Chondrocyte (in vitro differentiated cells): Measurements from ENCODE around the gene NEMP1. TPM values are rescaled to one million over a fixed set of nuclear protein-coding genes. Genes with fewer than 3 reads are reported as not detected.
"Not testable (repeated sequence)": the region's sequence is repeated elsewhere in the genome, so short reads cannot be mapped to it uniquely, and the experiment has no call there.

Experiments
- DNase-seq: peaks from one replicate; pipeline ENCODE4 v3.0.0; 2021; ENCODE audit warnings: mixed read lengths, low spot score
- H3K27ac Mint-ChIP-seq: one replicate; pipeline ENCODE4 v1.8.0; 2021; ENCODE audit warnings: mild to moderate bottlenecking, moderate library complexity, mixed read lengths; ENCODE audit not compliant: unreplicated experiment
- H3K27me3 Mint-ChIP-seq: 2 replicates; pipeline ENCODE4 v1.8.0; 2021; ENCODE audit warnings: low read depth, mixed read lengths
- H3K36me3 Mint-ChIP-seq: 2 replicates; pipeline ENCODE4 v1.8.0; 2021; ENCODE audit warnings: low read depth, mixed read lengths
- H3K4me1 Mint-ChIP-seq: 2 replicates; pipeline ENCODE4 v1.8.0; 2021; ENCODE audit warnings: low read depth, mild to moderate bottlenecking, mixed read lengths
- H3K4me3 Mint-ChIP-seq: one replicate; pipeline ENCODE4 v1.8.0; 2021; ENCODE audit warnings: mild to moderate bottlenecking, moderate library complexity, mixed read lengths; ENCODE audit not compliant: unreplicated experiment
- H3K9me3 Mint-ChIP-seq: 2 replicates; pipeline ENCODE4 v1.8.0; 2021; ENCODE audit warnings: low read depth, mixed read lengths
- CTCF ChIP-seq: fragments of 200-600 bp; sonication (generic); IDR thresholded peaks from 2 replicates; pipeline ENCODE4 v1.5.0; 2021; ENCODE audit warnings: antibody characterized with exemption, mild to moderate bottlenecking, moderate library complexity
- total RNA-seq: library from RNA; stranded (reverse); gene quantifications from 3 replicates; pipeline ENCODE4 v1.2.1, GENCODE V29; 2021

The NEMP1 gene
- total RNA-seq, 1 donor from 2014 or later, result 11.7 TPM

- Mint-ChIP-seq H3K4me1 (peaks cover 10% of the 10 kb centered on the region), H3K9me3 (no peaks in the 10 kb centered on the region), H3K27ac (no peak overlapping the region), H3K36me3 (peaks cover 2% of the 10 kb centered on the region), H3K4me3 (no peak overlapping the region), H3K27me3 (no peaks in the 10 kb centered on the region)
- DNase-seq, result no peak
- TF ChIP-seq CTCF, result no peak
These were observed 12.3 kb downstream of the NEMP1 start for GRCh38 chr12:57066245-57066644.

- no peaks in the 10 kb centered on the region for H3K9me3 Mint-ChIP-seq
- no peak for TF ChIP-seq CTCF
- peaks cover 2% of the 10 kb centered on the region for H3K4me1 Mint-ChIP-seq
- no peak overlapping the region for H3K27ac Mint-ChIP-seq
- no peak overlapping the region for H3K4me3 Mint-ChIP-seq
- DNase-seq, result no peak
- no peaks in the 10 kb centered on the region for H3K27me3 Mint-ChIP-seq
- H3K36me3 Mint-ChIP-seq, result peaks cover 2% of the 10 kb centered on the region
These were observed 14.5 kb downstream of the NEMP1 start for GRCh38 chr12:57063991-57064685.

- TF ChIP-seq CTCF, result no peak
- H3K4me3 Mint-ChIP-seq, result no peak overlapping the region
- no peak overlapping the region for H3K27ac Mint-ChIP-seq
- H3K36me3 Mint-ChIP-seq, result peaks cover 11% of the 10 kb centered on the region
- H3K4me1 Mint-ChIP-seq, result no peaks in the 10 kb centered on the region
- no peaks in the 10 kb centered on the region for H3K27me3 Mint-ChIP-seq
- no peak for DNase-seq
- H3K9me3 Mint-ChIP-seq, result peaks cover 4% of the 10 kb centered on the region
These were observed 20.1 kb downstream of the NEMP1 start for GRCh38 chr12:57058454-57058853.

GRCh38 chr12:57057067-57057751 lies 21.4 kb downstream of the NEMP1 start:
- Mint-ChIP-seq H3K4me3 (no peak overlapping the region), H3K4me1 (no peaks in the 10 kb centered on the region), H3K27ac (no peak overlapping the region), H3K36me3 (peaks cover 11% of the 10 kb centered on the region), H3K27me3 (no peaks in the 10 kb centered on the region), H3K9me3 (peaks cover 4% of the 10 kb centered on the region)
- no peak for TF ChIP-seq CTCF
- DNase-seq, result no peak

GRCh38 chr12:57055824-57056223 lies 22.8 kb downstream of the NEMP1 start:
- H3K36me3 Mint-ChIP-seq, result peaks cover 11% of the 10 kb centered on the region
- no peak for TF ChIP-seq CTCF
- H3K27me3 Mint-ChIP-seq, result peaks cover 4% of the 10 kb centered on the region
- H3K9me3 Mint-ChIP-seq, result peaks cover 4% of the 10 kb centered on the region
- H3K4me1 Mint-ChIP-seq, result no peaks in the 10 kb centered on the region
- H3K4me3 Mint-ChIP-seq, result no peak overlapping the region
- H3K27ac Mint-ChIP-seq, result no peak overlapping the region
- no peak for DNase-seq

GRCh38 chr12:57053901-57054300 lies 24.7 kb downstream of the NEMP1 start:
- DNase-seq, H3K27me3 Mint-ChIP-seq, H3K27ac Mint-ChIP-seq, H3K4me1 Mint-ChIP-seq, H3K4me3 Mint-ChIP-seq, H3K9me3 Mint-ChIP-seq: not testable (repeated sequence)
- H3K36me3 Mint-ChIP-seq, result peaks cover 11% of the 10 kb centered on the region

GRCh38 chr12:57053146-57053545 lies 25.4 kb downstream of the NEMP1 start:
- not testable (repeated sequence) for H3K27ac Mint-ChIP-seq, H3K27me3 Mint-ChIP-seq, H3K4me1 Mint-ChIP-seq, DNase-seq, H3K4me3 Mint-ChIP-seq, H3K9me3 Mint-ChIP-seq, H3K36me3 Mint-ChIP-seq
